H9 (cell line): Measurements from ENCODE around the gene PDE4A. TPM values are rescaled to one million over a fixed set of nuclear protein-coding genes. Genes with fewer than 3 reads are reported as not detected.

Source experiments
- DNase-seq: peaks from one replicate; pipeline ENCODE4 v3.0.0-alpha.2; 2017
- H2AFZ ChIP-seq: one replicate; pipeline ENCODE4 v1.6.1; 2013; ENCODE audit warnings: mild to moderate bottlenecking, low read length, control low read depth, moderate library complexity
- H2AK5ac ChIP-seq: 2 replicates; pipeline ENCODE4 v1.6.1; 2013; ENCODE audit warnings: low read length, control low read depth, mixed read lengths; ENCODE audit not compliant: insufficient read length
- H2BK120ac ChIP-seq: one replicate; pipeline ENCODE4 v1.6.1; 2013; ENCODE audit warnings: low read depth, mild to moderate bottlenecking, low read length, control low read depth, inconsistent platforms; ENCODE audit not compliant: poor library complexity, severe bottlenecking
- H2BK12ac ChIP-seq: 2 replicates; pipeline ENCODE4 v1.6.1; 2013; ENCODE audit warnings: low read length, control low read depth, mixed read lengths, low read depth; ENCODE audit not compliant: insufficient read length
- H2BK15ac ChIP-seq: 2 replicates; pipeline ENCODE4 v1.6.1; 2013; ENCODE audit warnings: low read depth, low read length, control low read depth
- H2BK20ac ChIP-seq: one replicate; pipeline ENCODE4 v1.6.1; 2013; ENCODE audit warnings: low read depth, mild to moderate bottlenecking, low read length, control low read depth, inconsistent platforms; ENCODE audit not compliant: poor library complexity, severe bottlenecking
- H2BK5ac ChIP-seq: 2 replicates; pipeline ENCODE4 v1.6.1; 2013; ENCODE audit warnings: low read length, control low read depth, mixed read lengths; ENCODE audit not compliant: insufficient read length
- H3K14ac ChIP-seq: 2 replicates; pipeline ENCODE4 v1.6.1; 2013; ENCODE audit warnings: low read length, control low read depth; ENCODE audit not compliant: insufficient read depth
- H3K18ac ChIP-seq: 2 replicates; pipeline ENCODE4 v1.6.1; 2013; ENCODE audit warnings: low read depth, mild to moderate bottlenecking, mixed read lengths, low read length, control low read depth; ENCODE audit not compliant: insufficient read length
- H3K23ac ChIP-seq: 2 replicates; pipeline ENCODE4 v1.6.1; 2013; ENCODE audit warnings: low read length, control low read depth, mixed read lengths, low read depth; ENCODE audit not compliant: insufficient read length
- H3K23me2 ChIP-seq: 2 replicates; pipeline ENCODE4 v1.6.1; 2013; ENCODE audit warnings: low read depth, mild to moderate bottlenecking, mixed read lengths, low read length, control low read depth; ENCODE audit not compliant: insufficient read length, poor library complexity, severe bottlenecking
- H3K27ac ChIP-seq: 2 replicates; pipeline ENCODE4 v1.5.1; 2013; ENCODE audit warnings: low read length, control low read depth, mixed read lengths, low read depth; ENCODE audit not compliant: insufficient read length
- H3K27me3 ChIP-seq: 2 replicates; pipeline ENCODE4 v1.6.1; 2013; ENCODE audit warnings: low read length, control low read depth, inconsistent platforms; ENCODE audit not compliant: insufficient read depth
- H3K4ac ChIP-seq: 2 replicates; pipeline ENCODE4 v1.6.1; 2013; ENCODE audit warnings: low read depth, mild to moderate bottlenecking, control low read depth, inconsistent platforms, low read length, moderate library complexity
- H3K4me1 ChIP-seq: 2 replicates; pipeline ENCODE4 v1.6.1; 2013; ENCODE audit warnings: low read length, control low read depth, inconsistent platforms; ENCODE audit not compliant: insufficient read depth
- H3K4me2 ChIP-seq: 2 replicates; pipeline ENCODE4 v1.6.1; 2013; ENCODE audit warnings: low read length, control low read depth, mixed read lengths; ENCODE audit not compliant: insufficient read length, insufficient read depth
- H3K56ac ChIP-seq: 2 replicates; pipeline ENCODE4 v1.6.1; 2013; ENCODE audit warnings: low read depth, mild to moderate bottlenecking, mixed read lengths, low read length, control low read depth; ENCODE audit not compliant: insufficient read length
- H3K79me1 ChIP-seq: 2 replicates; pipeline ENCODE4 v1.6.1; 2013; ENCODE audit warnings: low read depth, mild to moderate bottlenecking, moderate library complexity, low read length, control low read depth, inconsistent platforms; ENCODE audit not compliant: insufficient read depth, poor library complexity, severe bottlenecking
- H3K79me2 ChIP-seq: 2 replicates; pipeline ENCODE4 v1.6.1; 2013; ENCODE audit warnings: low read length, control low read depth, inconsistent platforms; ENCODE audit not compliant: insufficient read depth
- H3K9ac ChIP-seq: 2 replicates; pipeline ENCODE4 v1.6.1; 2013; ENCODE audit warnings: low read length, control low read depth, mixed read lengths; ENCODE audit not compliant: insufficient read length; ENCODE audit errors: extremely low read depth
- H3K9me3 ChIP-seq: one replicate; pipeline ENCODE4 v1.6.1; 2013; ENCODE audit warnings: low read depth, low read length, inconsistent platforms; ENCODE audit not compliant: control insufficient read depth
- H3T11ph ChIP-seq: one replicate; pipeline ENCODE4 v1.6.1; 2013; ENCODE audit warnings: mild to moderate bottlenecking, low read length, control low read depth, inconsistent platforms
- H4K20me1 ChIP-seq: one replicate; pipeline ENCODE4 v1.6.1; 2013; ENCODE audit not compliant: control insufficient read depth, insufficient read length, insufficient read depth
- H4K5ac ChIP-seq: 2 replicates; pipeline ENCODE4 v1.6.1; 2013; ENCODE audit warnings: low read depth, mild to moderate bottlenecking, mixed read lengths, low read length, control low read depth; ENCODE audit not compliant: insufficient read length
- H4K8ac ChIP-seq: replicated peaks from 2 replicates; pipeline ENCODE4 v1.6.1; 2013; ENCODE audit warnings: low read length, control low read depth, mixed read lengths, low read depth; ENCODE audit not compliant: insufficient read length
- H4K91ac ChIP-seq: 2 replicates; pipeline ENCODE4 v1.6.1; 2013; ENCODE audit warnings: low read depth, mild to moderate bottlenecking, moderate library complexity, mixed read lengths, low read length, control low read depth; ENCODE audit not compliant: insufficient read length
- H3K27ac Mint-ChIP-seq, 3 experiments: 2 replicates in 2 of 3; 3 replicates in 1 of 3; pipeline ENCODE4 v1.8.0; 2020 to 2021; ENCODE audit warnings: mixed read lengths in 3 of 3, mild to moderate bottlenecking in 1 of 3, moderate library complexity in 1 of 3
- H3K27me3 Mint-ChIP-seq: 2 replicates; pipeline ENCODE4 v1.8.0; 2021; ENCODE audit warnings: low read depth, mild to moderate bottlenecking, moderate library complexity, mixed read lengths
- H3K36me3 Mint-ChIP-seq, 3 experiments: 2 replicates in 2 of 3; 3 replicates in 1 of 3; pipeline ENCODE4 v1.8.0; 2020 to 2021; ENCODE audit warnings: low read depth in 3 of 3, mixed read lengths in 3 of 3; ENCODE audit not compliant: insufficient read depth in 1 of 3
- H3K4me1 Mint-ChIP-seq, 2 experiments: 2 replicates each; pipeline ENCODE4 v1.8.0; 2020; ENCODE audit warnings: mixed read lengths in 2 of 2
- H3K4me3 Mint-ChIP-seq, 2 experiments: 2 replicates in 1 of 2; 3 replicates in 1 of 2; pipeline ENCODE4 v1.8.0; 2020 to 2021; ENCODE audit warnings: mild to moderate bottlenecking in 2 of 2, mixed read lengths in 2 of 2, moderate library complexity in 1 of 2
- H3K9me3 Mint-ChIP-seq, 2 experiments: 2 replicates in 1 of 2; 3 replicates in 1 of 2; pipeline ENCODE4 v1.8.0; 2020; ENCODE audit warnings: mild to moderate bottlenecking in 2 of 2, mixed read lengths in 2 of 2, moderate library complexity in 1 of 2
- WGBS: extraction: QIAGEN DNeasy Blood & Tissue Kit; methylation state at CpG from one replicate; pipeline ENCODE4 v1.1.7; 2013; ENCODE audit warnings: missing lambda C conversion rate, low lambda C conversion rate, mixed read lengths; ENCODE audit not compliant: insufficient read length; ENCODE audit errors: extremely low coverage; 5-methylcytosine and 5-hydroxymethylcytosine counted together
- total RNA-seq: library from RNA; stranded (reverse); gene quantifications from 2 replicates; pipeline ENCODE4 v1.2.1, GENCODE V29; 2021
- TF ChIP-seq, protein P1 (sequence below): fragments of 200-600 bp; sonication (generic); conservative IDR thresholded peaks from 3 replicates; pipeline ENCODE4 v1.8.0; 2021; ENCODE audit warnings: antibody characterized with exemption, mild to moderate bottlenecking

The PDE4A gene
- total RNA-seq, 1 experiment from 2014 or later: 8.5 TPM

DNA sequence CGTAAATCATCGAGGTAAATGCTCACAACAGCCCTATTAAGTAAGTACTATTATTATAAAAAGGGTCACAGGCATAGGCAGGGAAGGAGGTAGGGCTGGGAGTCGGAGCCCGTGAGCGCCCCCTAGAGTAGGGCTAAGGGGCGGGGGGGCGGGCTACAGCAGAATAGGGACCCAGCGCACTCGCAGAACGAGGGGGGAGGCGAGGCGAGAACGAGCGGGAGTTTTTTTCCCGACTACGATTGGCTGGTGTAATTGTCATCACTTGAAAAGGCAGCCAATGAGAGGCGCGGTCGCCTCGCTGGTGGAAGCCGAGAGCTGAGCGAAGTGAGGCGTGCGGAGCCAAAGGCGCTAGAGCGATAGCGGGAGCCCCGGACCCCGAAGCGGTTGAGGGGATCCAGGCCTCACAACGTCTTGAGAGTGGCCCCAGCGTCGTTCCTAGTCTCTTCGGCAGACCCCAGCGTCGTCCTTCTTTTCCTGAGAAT lies 58.6 kb downstream of the PDE4A start:
- Histone ChIP-seq H3K18ac (no peak overlapping the region), H3K27me3 (peaks cover 3% of the 10 kb centered on the region; the same call in 1 of the 2 replicates), H3K23me2 (no peaks in the 10 kb centered on the region), H3T11ph (no peak overlapping the region), H2BK20ac (no peak overlapping the region), H3K14ac (no peak overlapping the region), H3K56ac (no peak overlapping the region), H2BK12ac (no peak overlapping the region), H3K23ac (no peak overlapping the region), H2BK5ac (no peak overlapping the region), H3K9me3 (no peaks in the 10 kb centered on the region), H3K4me1 (no peaks in the 10 kb centered on the region), H4K20me1 (no peaks in the 10 kb centered on the region), H3K9ac (no peak overlapping the region), H2BK15ac (no peak overlapping the region), H3K79me2 (no peaks in the 10 kb centered on the region), H4K5ac (no peak overlapping the region), H2AK5ac (no peak overlapping the region), H3K4me2 (peak overlapping the region; percentile 23), H3K79me1 (no peaks in the 10 kb centered on the region), H3K27ac (no peak overlapping the region), H2AFZ (no peak overlapping the region), H3K4ac (no peak overlapping the region), H4K8ac (no peak overlapping the region), H2BK120ac (no peak overlapping the region), H4K91ac (no peak overlapping the region)
- WGBS: no CpG with 5 or more reads among the region's 36 CpGs
- DNase-seq: peak; percentile 97
- H3K27ac Mint-ChIP-seq: no peak overlapping the region
- H3K4me1 Mint-ChIP-seq: peaks cover 2 to 8% of the 10 kb centered on the region in 2 experiments; a peak in 3 of 4 replicates
- peaks cover 0 to 2% of the 10 kb centered on the region in 2 experiments; a peak in 1 of 5 replicates for H3K9me3 Mint-ChIP-seq
- H3K4me3 Mint-ChIP-seq: peak overlapping the region; percentile 16 to 19
- H3K27me3 Mint-ChIP-seq: peaks cover 21% of the 10 kb centered on the region
- TF ChIP-seq, protein P1, sequence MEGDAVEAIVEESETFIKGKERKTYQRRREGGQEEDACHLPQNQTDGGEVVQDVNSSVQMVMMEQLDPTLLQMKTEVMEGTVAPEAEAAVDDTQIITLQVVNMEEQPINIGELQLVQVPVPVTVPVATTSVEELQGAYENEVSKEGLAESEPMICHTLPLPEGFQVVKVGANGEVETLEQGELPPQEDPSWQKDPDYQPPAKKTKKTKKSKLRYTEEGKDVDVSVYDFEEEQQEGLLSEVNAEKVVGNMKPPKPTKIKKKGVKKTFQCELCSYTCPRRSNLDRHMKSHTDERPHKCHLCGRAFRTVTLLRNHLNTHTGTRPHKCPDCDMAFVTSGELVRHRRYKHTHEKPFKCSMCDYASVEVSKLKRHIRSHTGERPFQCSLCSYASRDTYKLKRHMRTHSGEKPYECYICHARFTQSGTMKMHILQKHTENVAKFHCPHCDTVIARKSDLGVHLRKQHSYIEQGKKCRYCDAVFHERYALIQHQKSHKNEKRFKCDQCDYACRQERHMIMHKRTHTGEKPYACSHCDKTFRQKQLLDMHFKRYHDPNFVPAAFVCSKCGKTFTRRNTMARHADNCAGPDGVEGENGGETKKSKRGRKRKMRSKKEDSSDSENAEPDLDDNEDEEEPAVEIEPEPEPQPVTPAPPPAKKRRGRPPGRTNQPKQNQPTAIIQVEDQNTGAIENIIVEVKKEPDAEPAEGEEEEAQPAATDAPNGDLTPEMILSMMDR: peak; percentile 93
- no peaks in the 10 kb centered on the region; a peak in 1 of 7 replicates for H3K36me3 Mint-ChIP-seq
